Erythroblast (primary cell): ENCODE data around the gene OPN3.

Experiments used
- DNase-seq, 2 experiments: peaks; one replicate each; lab custom pipeline; 2025; lab: John Stamatoyannopoulos, UW
- GATA1 ChIP-seq: IDR thresholded peaks from 2 replicates; pipeline ENCODE4 v1.6.1; 2011; ENCODE audit warnings: low read depth, mild to moderate bottlenecking, control low read depth, low read length, moderate library complexity
- POLR2A ChIP-seq: IDR thresholded peaks from 2 replicates; pipeline ENCODE4 v1.6.1; 2011; ENCODE audit warnings: mild to moderate bottlenecking, low read length

The OPN3 gene

DNA sequence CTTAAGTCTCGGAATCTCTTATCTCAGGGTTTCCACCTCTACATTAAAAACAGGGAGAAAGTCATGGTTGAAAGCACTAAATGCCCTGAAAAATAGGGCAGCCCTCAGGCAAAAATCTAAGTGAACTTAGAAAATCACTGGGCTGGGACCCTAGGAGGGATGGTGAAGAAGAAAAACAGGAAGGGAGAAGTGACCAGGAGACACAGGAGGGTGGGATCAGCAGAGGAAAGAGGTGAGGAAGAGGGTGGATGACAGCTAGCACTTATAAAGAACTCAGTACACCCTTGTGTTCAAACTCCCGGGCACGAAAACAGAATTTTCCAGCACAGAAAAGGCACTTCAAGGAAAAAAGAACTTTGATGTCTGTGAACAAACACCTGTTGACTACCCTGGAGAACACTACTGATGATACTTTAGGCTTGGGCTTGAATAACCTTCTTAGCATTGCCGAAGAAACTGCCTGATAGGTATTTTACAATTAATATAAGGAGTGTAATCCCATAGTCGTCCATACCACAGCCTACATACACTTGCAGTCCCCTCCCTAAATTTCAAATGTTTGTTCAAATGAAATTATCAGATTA is 2.0 kb downstream of the OPN3 start:
- DNase-seq = peak in 1 of 2 experiments; percentile 8
- TF ChIP-seq GATA1 (no peak), POLR2A (no peak)

DNA sequence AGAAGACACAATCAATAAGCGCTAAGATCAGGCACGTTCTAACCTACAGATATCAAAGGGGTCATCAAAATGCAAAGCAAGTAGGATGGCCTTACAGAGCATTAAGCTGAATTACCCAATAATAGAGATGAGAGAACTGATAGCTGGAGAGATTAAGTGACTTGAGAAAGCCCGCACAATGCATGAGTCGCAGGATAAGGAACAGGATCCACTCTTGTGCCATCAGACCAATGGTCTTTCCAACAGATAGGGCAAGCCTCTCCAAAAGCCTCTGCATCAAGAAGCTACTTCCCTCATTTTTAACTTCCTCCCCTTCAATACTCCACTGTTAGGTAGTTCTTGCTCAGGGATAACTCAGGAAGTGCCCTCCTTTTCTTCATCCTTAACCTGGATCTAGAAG is 2.6 kb downstream of the OPN3 start:
- TF ChIP-seq GATA1 (no peak), POLR2A (no peak)

DNA sequence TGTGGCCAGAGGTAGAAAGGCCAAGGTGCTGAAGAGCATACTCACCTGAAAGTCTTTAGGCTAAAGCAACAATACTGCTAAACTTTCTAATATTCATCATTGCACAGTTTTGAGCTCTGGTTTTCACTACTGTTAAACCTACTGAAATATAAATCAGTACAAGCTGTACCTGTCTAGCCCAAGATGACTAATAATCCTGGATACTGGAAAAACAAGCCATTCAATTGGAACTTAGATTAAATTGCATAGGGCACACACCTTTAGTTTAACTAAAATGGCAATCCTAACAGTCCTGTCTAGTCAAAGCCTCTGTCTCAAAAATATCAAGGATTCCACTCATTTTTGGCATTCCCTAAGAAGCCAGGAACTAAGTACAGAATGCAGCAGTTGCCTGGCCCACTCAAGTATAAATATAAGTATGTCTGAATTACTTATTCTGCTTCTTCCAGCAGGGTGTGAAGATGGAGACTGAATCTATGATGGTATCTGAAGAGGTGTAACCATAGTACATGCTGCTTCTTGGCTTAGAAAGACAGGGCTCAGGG is 3.1 kb downstream of the OPN3 start:
- TF ChIP-seq GATA1 (no peak), POLR2A (no peak)
- DNase-seq = no peak

More for the DNA sequence above, 2.6 kb downstream of the OPN3 start:
- DNase-seq = peak; percentile 16 to 30

DNA sequence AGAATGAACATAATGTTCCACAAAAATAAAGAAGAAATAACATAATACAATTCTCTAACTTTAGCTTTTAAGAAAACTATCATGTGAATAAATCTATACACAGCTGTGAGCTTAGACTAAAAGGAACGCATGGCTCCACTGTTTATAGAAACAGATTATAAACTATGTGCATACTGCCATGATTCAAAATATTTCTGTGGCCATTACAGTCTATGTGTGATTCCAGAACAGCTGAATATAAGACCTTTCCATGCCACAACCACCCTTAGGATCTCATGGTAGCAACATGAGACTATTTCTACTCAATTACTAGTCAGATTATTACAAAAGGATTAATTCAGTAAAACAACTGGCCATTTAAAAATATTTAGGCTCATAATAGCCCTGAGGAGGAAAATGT is 3.9 kb downstream of the OPN3 start:
- no peak for DNase-seq
- TF ChIP-seq POLR2A = no peak
- TF ChIP-seq GATA1 = no peak

DNA sequence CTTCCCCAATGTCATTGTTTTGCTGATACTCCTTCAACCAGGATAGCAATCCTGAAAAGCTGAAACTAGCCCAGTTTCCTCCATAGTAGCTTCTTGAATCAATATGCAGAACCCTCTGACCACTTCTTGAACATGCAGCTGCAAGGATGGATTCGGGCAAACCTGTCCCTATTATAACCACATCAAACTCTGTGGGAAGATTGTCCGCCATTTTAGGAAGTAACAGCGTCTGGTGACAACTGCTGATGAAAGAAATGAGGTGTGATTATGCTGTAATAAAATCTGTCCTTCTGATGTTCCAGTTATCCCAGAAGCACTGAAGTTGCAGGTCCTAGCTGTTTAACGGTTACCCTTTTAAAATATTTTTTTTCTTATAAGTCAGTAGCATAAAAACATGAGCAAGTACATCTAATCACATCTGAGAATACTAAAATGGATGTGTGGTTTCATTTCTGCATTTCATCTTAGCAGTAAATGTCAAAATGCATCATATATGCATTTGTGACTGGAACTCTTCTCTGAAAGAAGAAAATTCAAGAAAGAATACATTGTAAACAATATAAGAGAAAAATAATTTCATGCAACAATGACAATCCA is 4.5 kb downstream of the OPN3 start:
- TF ChIP-seq POLR2A (no peak), GATA1 (no peak)
- no peak for DNase-seq

DNA sequence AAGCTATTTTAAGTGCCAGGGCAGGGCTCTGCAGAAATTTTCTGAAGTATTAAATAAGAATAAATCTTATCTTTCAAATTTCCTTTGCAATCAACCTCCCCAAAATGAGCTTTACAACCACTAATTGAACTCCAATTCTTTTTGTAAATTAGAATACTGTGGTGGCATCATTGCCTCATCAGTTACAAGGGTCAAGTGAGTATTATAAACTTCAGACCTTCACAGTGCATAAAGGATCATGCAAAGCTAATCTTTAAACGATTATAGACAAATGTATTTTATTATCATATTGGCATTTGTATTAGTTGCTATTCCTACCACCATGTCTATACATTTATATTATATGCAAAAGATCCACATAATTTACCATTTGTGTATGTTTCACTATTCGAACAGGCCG is 7.2 kb downstream of the OPN3 start:
- no peak for DNase-seq
- TF ChIP-seq GATA1 (no peak), POLR2A (no peak)

DNA sequence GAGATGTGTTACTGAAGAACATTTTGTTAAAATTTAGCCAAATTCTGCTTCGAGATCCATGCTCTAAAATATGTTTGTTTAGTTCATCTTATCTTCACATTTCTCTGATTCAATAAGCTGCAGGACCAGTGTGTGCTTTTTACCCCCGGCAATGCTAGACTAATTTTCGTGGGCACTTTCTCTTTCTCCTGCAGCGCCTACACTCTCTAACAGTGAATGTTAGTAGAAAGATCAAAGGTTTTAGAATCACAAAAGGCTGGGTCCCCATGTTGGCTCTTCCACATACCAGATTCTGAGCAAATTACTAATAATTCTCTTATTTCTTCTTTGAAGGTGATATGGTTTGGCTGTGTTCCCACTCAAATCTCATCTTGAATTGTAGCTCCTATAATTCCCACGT is 8.5 kb downstream of the OPN3 start:
- no peak for DNase-seq
- TF ChIP-seq GATA1 (no peak), POLR2A (no peak)

DNA sequence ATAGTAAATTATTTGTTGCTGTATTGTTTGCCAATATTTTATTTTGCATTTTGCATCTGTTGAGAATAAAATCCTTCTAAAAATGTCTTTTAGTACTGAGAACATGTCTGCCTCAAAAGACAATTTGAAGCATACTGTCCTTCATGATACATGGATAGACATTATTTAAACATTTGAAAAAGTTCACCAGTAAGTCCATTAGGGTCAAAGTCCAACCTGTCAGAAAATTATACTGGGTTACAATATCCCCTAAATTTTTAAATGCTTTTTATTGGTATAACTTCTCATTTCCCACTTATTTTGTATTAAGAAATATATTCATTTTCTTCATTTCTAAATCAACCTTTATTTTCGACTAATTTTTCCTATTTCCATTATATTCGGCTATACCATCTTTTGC is 9.3 kb downstream of the OPN3 start:
- DNase-seq = no peak
- TF ChIP-seq POLR2A (no peak), GATA1 (no peak)

DNA sequence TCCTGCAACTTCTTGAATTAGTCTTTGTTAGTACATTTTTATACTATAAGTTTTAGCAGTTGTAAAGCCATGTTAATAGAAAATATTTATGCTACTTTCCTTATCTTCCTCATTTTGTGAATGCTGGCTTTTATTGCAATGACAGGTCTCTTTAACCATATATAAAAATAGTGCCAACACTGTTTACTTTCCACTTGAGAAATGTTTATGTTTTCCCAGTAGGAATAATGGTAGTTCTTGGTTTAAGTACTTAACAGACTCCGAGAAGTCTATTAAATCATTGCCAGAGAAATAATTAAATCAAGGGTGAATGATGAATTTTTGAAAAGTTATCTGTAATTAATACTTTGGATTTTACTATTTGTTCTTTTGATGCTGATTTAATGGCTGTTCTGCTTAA is 9.7 kb downstream of the OPN3 start:
- no peak for TF ChIP-seq GATA1
- TF ChIP-seq POLR2A = no peak
- no peak for DNase-seq

DNA sequence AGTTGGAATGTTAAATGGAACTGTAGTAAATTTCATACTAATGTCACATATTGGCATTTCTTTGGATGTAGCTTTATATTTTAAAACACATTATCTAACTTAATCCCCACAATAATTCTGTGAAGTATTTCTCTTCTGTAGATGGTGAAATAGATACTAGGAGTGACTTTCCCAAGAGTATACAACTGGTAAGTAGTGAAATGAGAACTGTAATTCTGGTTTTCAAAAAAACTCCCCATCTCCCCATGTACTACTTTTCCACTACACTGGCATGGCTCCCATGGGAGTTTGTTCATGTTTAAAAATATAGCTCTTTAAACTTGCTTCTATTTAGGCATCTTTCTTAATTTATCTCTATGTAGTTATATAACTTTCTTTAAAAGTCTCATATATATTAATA is 10.2 kb downstream of the OPN3 start:
- no peak for TF ChIP-seq GATA1
- TF ChIP-seq POLR2A = no peak
- DNase-seq = no peak

DNA sequence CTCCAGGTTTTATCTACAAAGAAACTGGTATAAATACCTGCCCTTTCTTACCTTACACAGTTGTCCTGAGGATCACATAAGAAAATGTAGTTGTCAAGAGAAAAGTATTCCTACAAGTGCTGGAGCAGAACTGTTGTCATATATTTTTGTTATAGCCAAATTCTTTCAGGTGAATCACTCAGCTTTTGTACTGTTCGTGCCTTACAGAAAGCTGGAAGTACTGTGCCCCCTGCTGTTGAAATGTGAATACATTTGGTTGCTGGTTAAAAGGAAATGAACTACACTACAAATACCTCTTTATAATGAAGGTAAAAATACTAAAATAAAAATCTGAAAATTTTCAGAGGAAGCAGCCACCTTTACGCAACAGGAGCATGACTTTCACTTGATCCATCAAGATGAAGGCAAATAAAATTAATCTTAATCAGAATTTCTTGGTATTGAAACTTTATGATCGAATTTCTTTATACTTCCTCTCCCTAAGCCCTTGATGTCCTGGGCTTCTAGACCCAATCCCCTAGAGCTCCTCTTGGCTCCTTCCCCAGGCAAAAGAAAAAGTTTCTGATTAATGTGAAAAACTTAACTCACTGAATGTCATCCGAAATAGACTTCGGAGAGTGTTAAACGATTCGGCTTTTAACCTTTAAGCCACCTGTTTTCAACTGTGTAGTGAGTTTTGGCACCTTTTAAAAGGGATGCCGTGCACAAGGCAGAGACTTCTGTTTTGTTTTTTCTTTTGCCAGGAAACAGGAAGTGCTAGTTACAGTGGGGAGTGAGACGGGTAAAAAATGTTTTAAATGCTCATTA is 12.5 kb downstream of the OPN3 start:
- no peak for TF ChIP-seq GATA1
- no peak for TF ChIP-seq POLR2A
- peak; percentile 56 to 70 for DNase-seq

DNA sequence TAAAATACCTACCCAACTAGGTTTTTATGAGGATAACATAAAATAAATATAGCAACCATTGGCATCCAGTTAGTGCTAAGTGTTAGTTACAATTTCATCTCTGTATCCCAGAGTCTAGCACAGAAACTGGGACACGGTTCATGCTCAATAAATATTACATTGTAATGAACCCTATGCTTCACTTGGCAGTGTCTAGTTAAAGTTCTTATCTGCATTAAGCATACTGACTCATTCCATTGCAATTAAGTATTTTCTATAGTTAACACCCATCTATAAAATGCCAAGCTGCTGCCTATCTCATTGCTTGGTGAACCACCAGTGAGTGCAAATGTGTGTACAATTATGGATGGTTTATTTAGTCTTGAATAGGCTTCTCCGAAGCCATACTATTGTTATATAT is 15.2 kb downstream of the OPN3 start:
- DNase-seq = peak; percentile 10 to 17
- TF ChIP-seq POLR2A = no peak
- TF ChIP-seq GATA1 = no peak

DNA sequence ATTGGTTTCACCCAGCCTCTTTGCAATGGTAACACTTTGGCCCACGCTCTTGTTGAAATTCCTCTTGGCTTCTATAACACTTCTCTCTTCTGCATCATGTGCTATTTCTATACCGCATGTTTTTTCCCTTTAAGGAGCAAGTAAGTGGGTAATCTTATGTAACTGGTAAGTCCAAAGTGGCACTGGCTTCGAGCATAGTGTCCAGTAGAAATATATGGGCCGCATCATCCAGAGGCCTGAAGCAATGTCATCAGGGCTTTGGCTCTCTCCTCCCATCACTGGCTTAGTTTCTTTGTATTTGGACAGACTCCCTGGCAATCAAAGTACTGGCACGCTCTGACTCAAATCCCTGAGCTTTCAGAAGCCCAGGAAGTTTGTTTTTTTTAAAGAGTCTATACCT is 17.5 kb downstream of the OPN3 start:
- no peak for DNase-seq
- no peak for TF ChIP-seq POLR2A
- TF ChIP-seq GATA1 = no peak

DNA sequence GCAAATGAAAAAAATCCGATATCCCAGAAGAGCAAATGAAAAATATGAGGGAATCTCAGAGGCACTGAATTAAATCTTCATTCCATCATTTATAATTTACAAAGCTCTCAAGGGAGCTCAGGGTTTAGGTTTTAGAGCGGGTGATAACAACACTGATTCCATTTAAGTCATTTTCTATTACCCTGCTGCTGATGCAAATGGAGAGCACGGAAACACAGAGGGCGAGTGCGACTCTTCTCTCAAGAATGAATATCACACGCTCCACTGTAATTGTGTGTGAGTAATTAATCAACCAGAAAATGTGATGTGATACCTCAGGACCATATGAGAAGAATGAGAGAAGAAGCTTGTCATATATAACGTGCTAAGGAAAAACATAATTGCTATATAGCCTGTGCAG is 22.7 kb downstream of the OPN3 start:
- DNase-seq = no peak
- TF ChIP-seq GATA1 (no peak), POLR2A (no peak)
